Measurements from ENCODE around the gene DHRSX.

DNA sequence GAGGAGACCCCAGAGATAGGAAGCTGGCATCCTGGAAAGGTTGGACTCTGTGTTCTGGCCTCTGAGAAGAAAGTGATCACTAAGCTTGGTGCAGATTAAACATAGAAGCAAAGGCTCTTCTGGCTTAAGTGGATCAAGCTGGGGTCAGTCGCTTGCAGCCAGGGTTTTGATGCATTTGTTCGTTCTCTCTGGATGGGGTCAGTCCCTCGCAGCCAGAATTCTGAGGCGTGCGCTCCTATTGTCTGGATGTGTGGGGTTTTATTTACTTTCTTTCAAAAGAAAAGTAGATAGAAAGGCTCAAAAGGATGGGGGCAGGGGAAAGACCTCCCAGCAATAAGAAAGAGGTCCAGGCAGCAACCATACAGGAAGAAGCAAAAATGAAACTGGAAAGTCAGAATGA lies 152.6 kb downstream of the DHRSX start:
- TF ChIP-seq, protein P1, sequence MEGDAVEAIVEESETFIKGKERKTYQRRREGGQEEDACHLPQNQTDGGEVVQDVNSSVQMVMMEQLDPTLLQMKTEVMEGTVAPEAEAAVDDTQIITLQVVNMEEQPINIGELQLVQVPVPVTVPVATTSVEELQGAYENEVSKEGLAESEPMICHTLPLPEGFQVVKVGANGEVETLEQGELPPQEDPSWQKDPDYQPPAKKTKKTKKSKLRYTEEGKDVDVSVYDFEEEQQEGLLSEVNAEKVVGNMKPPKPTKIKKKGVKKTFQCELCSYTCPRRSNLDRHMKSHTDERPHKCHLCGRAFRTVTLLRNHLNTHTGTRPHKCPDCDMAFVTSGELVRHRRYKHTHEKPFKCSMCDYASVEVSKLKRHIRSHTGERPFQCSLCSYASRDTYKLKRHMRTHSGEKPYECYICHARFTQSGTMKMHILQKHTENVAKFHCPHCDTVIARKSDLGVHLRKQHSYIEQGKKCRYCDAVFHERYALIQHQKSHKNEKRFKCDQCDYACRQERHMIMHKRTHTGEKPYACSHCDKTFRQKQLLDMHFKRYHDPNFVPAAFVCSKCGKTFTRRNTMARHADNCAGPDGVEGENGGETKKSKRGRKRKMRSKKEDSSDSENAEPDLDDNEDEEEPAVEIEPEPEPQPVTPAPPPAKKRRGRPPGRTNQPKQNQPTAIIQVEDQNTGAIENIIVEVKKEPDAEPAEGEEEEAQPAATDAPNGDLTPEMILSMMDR (IDR thresholded peaks at IDR 0.05; ENCODE audit: control extremely low read depth in 1 of 3, insufficient read depth in 1 of 3, low read depth in 1 of 3, low read length in 3 of 3) = no peak
- TF ChIP-seq EZH2 (IDR thresholded peaks at IDR 0.05; ENCODE audit: low read depth, low read length, severe bottlenecking) (no peak), TBP (IDR thresholded peaks at IDR 0.05; ENCODE audit: low read depth, low read length) (no peak), FOSL1 (IDR thresholded peaks at IDR 0.05; ENCODE audit: insufficient read depth, low read depth, low read length) (no peak), GABPA (IDR thresholded peaks at IDR 0.05; ENCODE audit: borderline replicate concordance, insufficient read depth, low read length) (no peak), EP300 (IDR thresholded peaks at IDR 0.05; ENCODE audit: borderline replicate concordance in 1 of 2, low read depth in 2 of 2, low read length in 2 of 2) (no peak)
